Measurements from ENCODE around the gene C1QTNF8. TPM values are rescaled to one million over a fixed set of nuclear protein-coding genes. Genes with fewer than 3 reads are reported as not detected.

Gene C1QTNF8
- total RNA-seq, 1 donor, result not detected

DNA sequence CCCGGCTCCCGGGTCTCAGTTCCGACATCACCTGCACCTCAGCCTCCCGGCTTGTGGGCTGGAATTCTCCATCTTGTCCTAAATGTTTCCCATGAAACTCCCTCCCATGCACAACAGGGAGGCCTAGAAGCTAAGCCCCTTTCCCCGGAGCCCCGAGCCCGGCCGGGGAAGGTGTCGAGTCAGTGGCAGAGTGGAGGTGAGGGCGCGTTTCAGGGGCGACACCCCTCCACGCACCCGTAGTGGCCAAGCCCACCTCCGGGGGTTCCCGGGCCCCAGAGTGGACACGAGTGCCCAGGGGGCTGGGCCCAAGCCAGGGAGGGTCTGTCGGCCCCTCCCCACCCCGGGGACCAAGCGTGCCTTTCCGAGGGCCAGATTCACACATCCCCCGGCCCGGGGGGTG, 25.0 kb upstream of the C1QTNF8 start:
- Histone ChIP-seq H3K27me3 (ENCODE audit: insufficient read depth, low read length) (no peaks in the 10 kb centered on the region), H3K4me1 (ENCODE audit: insufficient read depth, low read length) (no peaks in the 10 kb centered on the region), H3K4me3 (ENCODE audit: low read length) (no peak overlapping the region), H3K9me3 (ENCODE audit: low read depth, low read length) (no peaks in the 10 kb centered on the region)

- no peaks in the 10 kb centered on the region for H3K9me3 ChIP-seq (ENCODE audit: low read depth, low read length)
Measured at GRCh38 chr16:1120577-1120941, 24.5 kb upstream of the C1QTNF8 start.

DNA sequence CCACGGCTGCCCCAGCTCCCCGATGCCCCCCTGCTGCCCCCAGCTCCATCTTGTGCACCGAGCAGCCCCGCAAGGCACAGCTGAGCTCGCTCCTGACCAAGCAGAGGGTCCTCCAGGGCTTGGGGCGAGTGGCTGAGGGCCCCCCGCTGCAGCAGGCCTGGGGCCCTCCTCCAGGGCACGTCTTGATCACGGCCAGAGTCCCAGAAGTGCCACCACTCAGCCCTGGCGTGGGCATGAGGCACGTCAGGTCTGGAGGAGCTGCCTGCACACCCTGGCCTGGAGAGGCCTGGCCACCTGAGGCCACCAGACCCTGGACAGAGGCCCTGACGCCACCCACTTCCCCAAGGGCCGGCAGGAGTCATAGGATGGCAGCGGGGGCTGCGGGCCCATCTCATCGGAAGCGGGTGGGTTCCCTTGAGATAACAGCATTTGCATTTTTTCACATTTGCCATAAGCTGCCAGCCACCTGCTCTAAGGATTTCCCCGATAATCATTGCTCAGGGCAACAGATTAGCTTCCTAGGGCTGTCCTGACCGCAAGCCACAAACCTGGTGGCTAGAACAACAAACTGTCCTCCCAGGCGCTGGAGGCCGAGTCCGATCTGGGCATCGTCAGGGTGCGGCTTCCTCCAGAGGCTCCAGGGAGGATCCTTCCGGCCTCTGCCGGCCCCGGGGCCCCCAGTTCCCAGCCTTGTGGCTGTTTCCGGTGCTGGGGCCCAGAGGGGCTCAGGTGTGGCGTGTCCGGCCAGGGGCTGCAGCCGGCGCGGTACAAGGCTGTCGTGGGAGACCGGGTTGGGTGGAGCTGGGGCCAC, 23.9 kb upstream of the C1QTNF8 start:
- H3K4me1 ChIP-seq (ENCODE audit: insufficient read depth, low read length), result no peaks in the 10 kb centered on the region
- H3K9me3 ChIP-seq (ENCODE audit: low read depth, low read length), result no peaks in the 10 kb centered on the region
- H3K27me3 ChIP-seq (ENCODE audit: insufficient read depth, low read length), result no peaks in the 10 kb centered on the region
- no peak overlapping the region for H3K4me3 ChIP-seq (ENCODE audit: low read length)

More at GRCh38 chr16:1120577-1120941, 24.5 kb upstream of the C1QTNF8 start:
- H3K4me3 ChIP-seq (ENCODE audit: low read length), result no peak overlapping the region
- no peaks in the 10 kb centered on the region for H3K4me1 ChIP-seq (ENCODE audit: insufficient read depth, low read length)
- H3K27me3 ChIP-seq (ENCODE audit: insufficient read depth, low read length), result no peaks in the 10 kb centered on the region

DNA sequence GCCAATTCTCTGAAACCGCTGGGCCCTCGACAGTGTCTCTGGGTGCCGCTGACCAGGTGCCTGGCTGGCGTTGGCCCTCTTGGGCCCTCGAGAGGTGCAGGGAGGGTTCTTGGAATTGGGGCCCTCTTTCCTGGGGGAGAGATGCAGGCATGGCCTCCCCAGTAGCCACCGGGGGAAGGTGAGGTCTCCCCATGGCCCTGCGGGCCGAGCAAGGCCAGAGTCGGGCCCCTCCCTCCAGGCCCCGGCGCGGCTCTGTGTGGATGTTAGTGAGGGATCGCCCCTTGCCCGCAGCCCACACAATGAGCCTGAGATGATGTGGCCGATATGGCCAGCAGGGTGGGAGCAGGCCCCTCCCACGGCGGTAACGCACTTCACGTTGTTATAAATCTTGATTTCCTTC, 23.1 kb upstream of the C1QTNF8 start:
- H3K4me1 ChIP-seq (ENCODE audit: insufficient read depth, low read length), result no peaks in the 10 kb centered on the region
- H3K9me3 ChIP-seq (ENCODE audit: low read depth, low read length), result no peaks in the 10 kb centered on the region
- no peaks in the 10 kb centered on the region for H3K27me3 ChIP-seq (ENCODE audit: insufficient read depth, low read length)
- H3K4me3 ChIP-seq (ENCODE audit: low read length), result no peak overlapping the region

GRCh38 chr16:1117926-1118325, 21.9 kb upstream of the C1QTNF8 start:
- Histone ChIP-seq H3K27me3 (ENCODE audit: insufficient read depth, low read length) (no peaks in the 10 kb centered on the region), H3K4me1 (ENCODE audit: insufficient read depth, low read length) (no peaks in the 10 kb centered on the region), H3K4me3 (ENCODE audit: low read length) (no peak overlapping the region), H3K9me3 (ENCODE audit: low read depth, low read length) (no peaks in the 10 kb centered on the region)

DNA sequence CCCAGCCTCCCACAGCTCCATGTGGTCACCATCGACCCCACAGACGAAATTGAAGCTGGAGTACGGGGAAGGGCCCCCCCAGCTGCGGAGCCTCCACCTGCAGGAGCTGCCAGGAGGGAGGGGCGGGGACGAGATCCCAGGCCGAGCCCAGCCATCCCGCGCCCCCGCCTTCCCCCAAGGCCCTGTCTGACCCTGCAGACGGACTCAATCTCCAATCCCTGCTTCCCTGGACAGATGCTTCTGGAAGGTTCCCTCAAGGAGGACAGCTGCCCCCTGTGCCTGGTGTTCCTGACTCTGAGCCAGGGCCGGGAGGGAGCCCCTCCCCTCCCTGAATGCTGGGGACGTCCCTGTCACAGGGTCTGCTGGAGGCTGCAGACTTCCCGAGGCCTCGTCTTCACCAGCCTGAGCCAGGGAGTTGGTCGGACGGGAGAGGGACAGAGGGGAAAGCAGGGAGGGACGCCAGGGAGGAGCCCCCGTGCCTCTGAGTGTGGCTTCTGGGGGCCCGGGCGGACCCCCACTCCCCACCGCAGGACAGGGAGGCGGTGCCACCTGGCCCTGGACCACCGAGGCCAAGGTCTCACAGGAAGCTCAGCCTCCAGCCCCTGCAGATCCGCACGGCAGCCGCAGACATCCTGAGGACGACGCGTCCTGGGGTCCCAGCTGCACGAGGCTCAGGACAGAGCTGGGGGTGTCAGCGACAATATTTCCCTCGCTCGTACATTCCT, 21.3 kb upstream of the C1QTNF8 start:
- Histone ChIP-seq H3K9me3 (ENCODE audit: low read depth, low read length) (no peaks in the 10 kb centered on the region), H3K4me1 (ENCODE audit: insufficient read depth, low read length) (no peaks in the 10 kb centered on the region), H3K27me3 (ENCODE audit: insufficient read depth, low read length) (no peaks in the 10 kb centered on the region), H3K4me3 (ENCODE audit: low read length) (no peak overlapping the region)

DNA sequence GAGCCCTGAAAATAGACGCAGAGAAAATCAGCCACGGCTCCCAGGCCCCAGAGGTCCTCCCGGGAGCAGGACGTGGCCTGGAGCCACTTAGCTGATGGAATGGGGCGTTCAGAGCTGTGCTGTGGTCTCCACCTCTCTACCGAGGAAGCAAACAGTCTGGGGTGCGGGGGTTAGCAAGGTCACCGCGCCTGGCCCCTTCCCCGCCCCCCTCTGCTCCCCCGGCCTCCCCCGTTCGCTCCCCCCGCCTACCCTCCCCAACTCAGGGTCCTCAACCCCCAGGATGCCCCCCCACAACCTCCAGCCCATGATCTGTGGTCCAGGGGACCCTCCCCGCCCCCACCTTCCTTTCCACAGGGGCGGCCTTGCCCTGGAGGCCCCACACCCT, 20.6 kb upstream of the C1QTNF8 start:
- Histone ChIP-seq H3K4me1 (ENCODE audit: insufficient read depth, low read length) (no peaks in the 10 kb centered on the region), H3K27me3 (ENCODE audit: insufficient read depth, low read length) (no peaks in the 10 kb centered on the region), H3K9me3 (ENCODE audit: low read depth, low read length) (no peaks in the 10 kb centered on the region), H3K4me3 (ENCODE audit: low read length) (no peak overlapping the region)

DNA sequence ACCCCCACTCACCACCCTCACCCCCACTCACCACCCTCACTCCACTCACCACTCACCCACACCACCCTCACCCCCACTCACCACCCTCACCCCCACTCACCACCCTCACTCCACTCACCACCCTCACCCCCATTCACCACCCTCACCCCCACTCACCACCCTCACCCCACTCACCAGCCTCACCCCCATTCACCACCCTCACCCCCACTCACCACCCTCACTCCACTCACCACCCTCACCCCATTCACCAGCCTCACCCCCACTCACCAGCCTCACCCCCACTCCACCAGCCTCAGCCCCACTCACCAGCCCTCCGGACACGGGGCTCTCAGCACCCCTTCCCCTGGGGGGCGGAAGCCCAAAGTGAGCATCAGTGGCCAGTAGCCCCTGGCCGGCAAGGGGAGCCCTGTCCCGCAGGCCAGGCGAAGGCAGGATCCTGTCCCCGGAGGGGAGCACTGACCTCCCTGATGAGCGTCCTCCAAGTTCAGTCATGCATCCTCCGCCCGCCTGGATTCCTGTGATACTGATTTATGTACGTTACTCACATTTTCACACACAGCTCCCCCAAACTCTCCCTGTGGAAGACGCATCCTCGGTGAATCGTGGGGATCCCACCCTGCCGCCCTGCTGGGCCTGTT, 18.0 kb upstream of the C1QTNF8 start:
- no peaks in the 10 kb centered on the region for H3K9me3 ChIP-seq (ENCODE audit: low read depth, low read length)
- no peaks in the 10 kb centered on the region for H3K27me3 ChIP-seq (ENCODE audit: insufficient read depth, low read length)
- no peaks in the 10 kb centered on the region for H3K4me1 ChIP-seq (ENCODE audit: insufficient read depth, low read length)
- H3K4me3 ChIP-seq (ENCODE audit: low read length), result no peak overlapping the region

GRCh38 chr16:1113489-1113888, 17.4 kb upstream of the C1QTNF8 start:
- Histone ChIP-seq H3K4me3 (ENCODE audit: low read length) (no peak overlapping the region), H3K4me1 (ENCODE audit: insufficient read depth, low read length) (no peaks in the 10 kb centered on the region), H3K27me3 (ENCODE audit: insufficient read depth, low read length) (no peaks in the 10 kb centered on the region), H3K9me3 (ENCODE audit: low read depth, low read length) (no peaks in the 10 kb centered on the region)

DNA sequence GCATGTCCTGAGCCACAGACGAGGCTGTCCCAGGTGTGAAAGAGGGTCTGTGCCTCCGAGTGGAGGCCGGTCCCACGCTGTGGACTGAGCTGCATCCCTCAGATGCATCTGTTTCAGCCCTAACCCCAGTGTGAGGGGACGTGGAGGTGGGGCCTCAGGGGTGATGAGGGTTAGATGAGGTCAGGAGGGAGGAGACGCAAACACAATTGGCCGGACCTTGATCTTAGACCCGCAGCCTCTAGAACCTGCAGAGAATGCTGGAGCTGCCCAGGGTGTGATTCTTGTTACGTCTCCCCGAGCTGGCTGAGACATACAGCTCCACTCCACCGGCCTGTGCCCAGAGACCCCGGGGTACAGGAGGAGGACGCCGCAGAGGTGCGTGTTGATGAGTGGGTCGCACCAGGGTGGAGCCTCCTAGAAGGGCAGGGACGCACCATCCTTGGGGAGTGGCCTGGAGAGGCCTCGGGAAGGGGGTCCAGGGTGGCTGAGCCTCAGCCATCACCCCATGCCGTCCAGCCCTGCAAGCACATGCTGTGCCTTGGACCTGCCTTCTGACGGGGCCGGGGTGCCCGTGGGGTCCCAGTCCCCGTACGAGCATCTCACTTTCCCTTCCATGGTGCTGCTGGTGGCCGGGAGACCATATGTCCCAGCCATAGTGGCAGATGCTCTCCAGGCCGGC, 16.6 kb upstream of the C1QTNF8 start:
- no peaks in the 10 kb centered on the region for H3K9me3 ChIP-seq (ENCODE audit: low read depth, low read length)
- H3K4me3 ChIP-seq (ENCODE audit: low read length), result no peak overlapping the region
- no peaks in the 10 kb centered on the region for H3K4me1 ChIP-seq (ENCODE audit: insufficient read depth, low read length)
- H3K27me3 ChIP-seq (ENCODE audit: insufficient read depth, low read length), result no peaks in the 10 kb centered on the region

- Histone ChIP-seq H3K9me3 (ENCODE audit: low read depth, low read length) (no peaks in the 10 kb centered on the region), H3K4me3 (ENCODE audit: low read length) (no peak overlapping the region), H3K27me3 (ENCODE audit: insufficient read depth, low read length) (no peaks in the 10 kb centered on the region), H3K4me1 (ENCODE audit: insufficient read depth, low read length) (no peaks in the 10 kb centered on the region)
Measured at GRCh38 chr16:1109648-1110047, 13.6 kb upstream of the C1QTNF8 start.

GRCh38 chr16:1108299-1109252, 12.5 kb upstream of the C1QTNF8 start:
- H3K4me3 ChIP-seq (ENCODE audit: low read length), result no peak overlapping the region
- no peaks in the 10 kb centered on the region for H3K9me3 ChIP-seq (ENCODE audit: low read depth, low read length)
- H3K4me1 ChIP-seq (ENCODE audit: insufficient read depth, low read length), result no peaks in the 10 kb centered on the region
- peaks cover under 1% of the 10 kb centered on the region for H3K27me3 ChIP-seq (ENCODE audit: insufficient read depth, low read length)

- H3K4me3 ChIP-seq (ENCODE audit: low read length), result no peak overlapping the region
- peaks cover 3% of the 10 kb centered on the region for H3K27me3 ChIP-seq (ENCODE audit: insufficient read depth, low read length)
- H3K4me1 ChIP-seq (ENCODE audit: insufficient read depth, low read length), result no peaks in the 10 kb centered on the region
Measured at GRCh38 chr16:1107731-1108130, 11.7 kb upstream of the C1QTNF8 start.

DNA sequence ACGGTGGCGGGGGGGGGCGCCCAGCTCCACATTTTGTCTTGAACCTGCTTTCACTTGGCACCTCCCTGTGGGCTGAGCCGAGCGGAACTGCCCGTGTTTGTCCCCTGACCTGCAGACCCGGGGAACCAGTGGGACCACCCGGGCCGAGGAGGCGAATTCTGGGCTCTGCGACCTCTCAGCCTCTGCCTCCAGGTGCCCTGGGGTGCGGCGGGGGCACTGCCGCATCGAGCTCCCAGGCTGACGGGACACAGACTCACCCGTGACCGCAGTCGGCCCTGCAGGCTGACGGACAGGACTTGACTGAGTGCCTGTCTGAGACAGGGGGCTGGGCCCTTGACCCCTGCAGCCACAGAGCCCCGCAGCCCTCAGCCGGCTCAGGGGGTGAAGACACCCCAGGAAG, 11.1 kb upstream of the C1QTNF8 start:
- H3K4me1 ChIP-seq (ENCODE audit: insufficient read depth, low read length), result no peaks in the 10 kb centered on the region
- H3K4me3 ChIP-seq (ENCODE audit: low read length), result no peak overlapping the region
- no peaks in the 10 kb centered on the region for H3K9me3 ChIP-seq (ENCODE audit: low read depth, low read length)
- H3K27me3 ChIP-seq (ENCODE audit: insufficient read depth, low read length), result peaks cover 3% of the 10 kb centered on the region

More at GRCh38 chr16:1107731-1108130, 11.7 kb upstream of the C1QTNF8 start:
- H3K9me3 ChIP-seq (ENCODE audit: low read depth, low read length), result no peaks in the 10 kb centered on the region

All from mononuclear cell (primary cell).